Measurements from ENCODE around the gene UPP1.

Gene UPP1

DNA sequence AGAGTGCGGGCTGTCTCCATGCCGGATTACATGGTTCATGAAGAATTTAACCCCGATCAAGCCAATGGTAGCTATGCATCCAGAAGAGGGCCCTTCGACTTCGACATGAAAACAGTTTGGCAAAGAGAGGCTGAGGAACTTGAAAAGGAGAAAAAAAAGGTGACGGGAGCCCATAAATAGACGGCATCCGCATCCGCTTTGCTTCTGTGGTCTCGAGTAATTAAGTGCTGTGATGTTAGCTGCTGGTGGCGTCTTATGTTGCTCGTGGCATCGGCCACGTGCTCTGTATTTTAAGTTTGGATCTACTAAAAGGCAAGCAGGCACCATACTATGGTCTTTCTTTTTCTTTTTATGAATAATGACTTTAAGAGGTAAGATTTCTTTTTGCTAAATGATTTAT, 42.6 kb upstream of the UPP1 start:
- no peak for DNase-seq (ENCODE audit: low spot score)
- CTCF ChIA-PET, result interaction anchor here (0.6 kb wide), 1 partner anchor 16 kb away, joined by 3 read pairs; no protein-coding TSS in a partner anchor
- no peak overlapping the region for H3K27ac ChIP-seq
- POLR2A ChIA-PET (ENCODE audit: low non-redundant PET), result no interaction called here
- TF ChIP-seq, protein P1, sequence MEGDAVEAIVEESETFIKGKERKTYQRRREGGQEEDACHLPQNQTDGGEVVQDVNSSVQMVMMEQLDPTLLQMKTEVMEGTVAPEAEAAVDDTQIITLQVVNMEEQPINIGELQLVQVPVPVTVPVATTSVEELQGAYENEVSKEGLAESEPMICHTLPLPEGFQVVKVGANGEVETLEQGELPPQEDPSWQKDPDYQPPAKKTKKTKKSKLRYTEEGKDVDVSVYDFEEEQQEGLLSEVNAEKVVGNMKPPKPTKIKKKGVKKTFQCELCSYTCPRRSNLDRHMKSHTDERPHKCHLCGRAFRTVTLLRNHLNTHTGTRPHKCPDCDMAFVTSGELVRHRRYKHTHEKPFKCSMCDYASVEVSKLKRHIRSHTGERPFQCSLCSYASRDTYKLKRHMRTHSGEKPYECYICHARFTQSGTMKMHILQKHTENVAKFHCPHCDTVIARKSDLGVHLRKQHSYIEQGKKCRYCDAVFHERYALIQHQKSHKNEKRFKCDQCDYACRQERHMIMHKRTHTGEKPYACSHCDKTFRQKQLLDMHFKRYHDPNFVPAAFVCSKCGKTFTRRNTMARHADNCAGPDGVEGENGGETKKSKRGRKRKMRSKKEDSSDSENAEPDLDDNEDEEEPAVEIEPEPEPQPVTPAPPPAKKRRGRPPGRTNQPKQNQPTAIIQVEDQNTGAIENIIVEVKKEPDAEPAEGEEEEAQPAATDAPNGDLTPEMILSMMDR (conservative IDR thresholded peaks at IDR 0.05; ENCODE audit: low read depth), result no peak

DNA sequence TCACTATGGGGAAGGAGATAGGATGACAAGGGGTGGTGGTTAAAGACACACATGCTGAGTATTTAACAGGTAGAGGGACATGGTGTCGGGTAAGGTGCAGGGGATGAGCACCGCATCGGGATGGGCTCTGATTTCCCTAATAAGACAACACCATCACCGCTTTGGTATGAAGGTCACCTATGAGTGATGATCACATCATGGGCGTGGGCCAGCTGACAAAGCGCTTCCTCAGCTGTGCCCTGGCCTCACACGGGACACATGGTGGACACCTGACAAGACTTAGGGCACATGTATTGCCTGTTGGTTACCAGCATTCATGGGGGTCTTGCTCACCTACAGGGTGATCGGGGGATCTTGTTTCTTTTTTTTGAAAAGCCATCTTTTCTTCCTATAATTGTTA, 41.0 kb upstream of the UPP1 start:
- ChIA-PET CTCF (no interaction called here), POLR2A (ENCODE audit: low non-redundant PET) (no interaction called here)
- peak; percentile 67 for DNase-seq (ENCODE audit: low spot score)
- TF ChIP-seq, protein P1 (conservative IDR thresholded peaks at IDR 0.05; ENCODE audit: low read depth), result no peak
- no peak overlapping the region for H3K27ac ChIP-seq

DNA sequence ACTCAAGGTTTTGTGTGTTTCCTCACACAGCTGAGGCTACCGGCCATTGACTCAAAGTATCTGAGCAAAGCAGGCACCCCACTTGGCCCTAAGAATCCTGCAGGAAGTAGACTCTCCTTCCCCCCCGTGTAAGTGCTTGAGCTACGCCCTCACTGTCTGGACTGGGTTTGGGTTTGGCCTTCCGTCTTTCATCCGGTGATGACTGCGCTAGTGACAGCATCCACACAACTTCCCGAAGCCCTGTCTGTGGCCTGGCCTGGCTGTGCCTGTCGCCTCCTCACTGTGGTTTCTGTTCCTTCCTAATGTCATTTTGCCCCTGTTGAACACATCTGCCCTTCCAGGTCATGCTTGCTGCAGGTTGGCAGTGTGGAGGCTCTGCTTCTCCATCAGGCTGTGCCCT, 39.2 kb upstream of the UPP1 start:
- H3K27ac ChIP-seq, result no peak overlapping the region
- ChIA-PET POLR2A (ENCODE audit: low non-redundant PET) (no interaction called here), CTCF (no interaction called here)
- TF ChIP-seq, protein P1 (conservative IDR thresholded peaks at IDR 0.05; ENCODE audit: low read depth), result no peak
- DNase-seq (ENCODE audit: low spot score), result no peak

DNA sequence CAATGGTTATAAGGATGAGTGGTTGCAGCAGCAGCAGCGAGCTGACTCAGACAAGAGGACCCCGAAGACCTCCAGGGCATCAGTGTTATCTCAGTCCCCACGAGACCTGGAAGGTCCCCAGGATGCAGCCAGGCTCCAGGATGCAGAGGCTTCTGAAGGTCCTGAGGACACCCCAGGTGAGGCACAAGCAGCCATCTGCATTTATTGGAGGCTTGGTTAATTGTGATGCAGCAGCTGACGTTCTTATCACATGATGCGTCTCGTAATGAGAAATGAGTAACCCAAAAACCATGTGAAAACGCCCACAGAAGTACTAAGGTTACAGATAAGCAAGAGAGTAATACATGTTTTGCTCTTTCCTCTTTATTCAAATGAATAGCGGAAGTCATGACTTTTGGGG, 36.3 kb upstream of the UPP1 start:
- DNase-seq (ENCODE audit: low spot score), result peak; percentile 52
- CTCF ChIA-PET, result no interaction called here

DNA sequence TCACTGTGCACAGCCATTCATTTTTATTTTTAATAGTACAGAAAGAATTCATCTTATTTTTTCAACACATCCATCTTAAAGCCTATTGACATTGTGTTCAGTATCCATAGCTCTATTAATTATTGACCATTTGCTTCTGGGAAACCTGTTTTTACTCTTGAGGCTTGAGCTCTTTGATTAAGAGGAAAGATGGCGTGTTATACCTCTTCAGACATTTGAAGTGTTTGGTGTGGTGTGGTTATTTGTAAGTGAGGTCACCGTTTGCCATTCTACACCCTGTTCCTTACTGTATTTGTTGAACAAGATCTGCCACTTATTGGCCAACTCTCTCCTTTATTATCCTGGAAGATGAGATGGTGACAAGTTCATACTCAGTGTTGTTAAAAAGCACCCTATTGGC, 35.3 kb upstream of the UPP1 start:
- no peak for DNase-seq (ENCODE audit: low spot score)
- ChIA-PET CTCF (no interaction called here), POLR2A (ENCODE audit: low non-redundant PET) (no interaction called here)
- H3K27ac ChIP-seq, result no peak overlapping the region
- TF ChIP-seq, protein P1 (conservative IDR thresholded peaks at IDR 0.05; ENCODE audit: low read depth), result no peak

More for the DNA sequence above, 36.3 kb upstream of the UPP1 start:
- POLR2A ChIA-PET (ENCODE audit: low non-redundant PET), result no interaction called here
- TF ChIP-seq, protein P1 (conservative IDR thresholded peaks at IDR 0.05; ENCODE audit: low read depth), result no peak
- no peak overlapping the region for H3K27ac ChIP-seq

DNA sequence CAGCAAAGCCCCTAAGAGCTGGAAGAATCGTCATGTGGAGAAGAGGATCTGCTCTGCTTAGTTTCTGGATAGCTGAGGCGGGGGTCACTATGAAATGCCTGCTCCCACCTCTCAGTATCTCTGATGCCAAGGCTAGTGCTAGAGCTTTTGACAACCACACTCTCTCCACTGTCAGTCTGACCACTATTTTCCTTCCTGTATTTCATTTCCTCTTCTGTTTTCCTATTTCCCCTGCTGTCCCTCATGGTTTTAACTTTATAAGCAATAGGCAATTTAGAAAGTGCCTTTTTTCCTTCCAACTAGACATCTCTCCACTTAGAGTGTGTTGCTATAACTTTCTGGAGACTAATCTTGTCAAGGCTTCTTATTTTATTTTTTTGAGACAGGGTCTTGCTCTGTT, 30.1 kb upstream of the UPP1 start:
- TF ChIP-seq, protein P1 (conservative IDR thresholded peaks at IDR 0.05; ENCODE audit: low read depth), result no peak
- POLR2A ChIA-PET (ENCODE audit: low non-redundant PET), result no interaction called here
- CTCF ChIA-PET, result no interaction called here
- no peak for DNase-seq (ENCODE audit: low spot score)
- H3K27ac ChIP-seq, result no peak overlapping the region

DNA sequence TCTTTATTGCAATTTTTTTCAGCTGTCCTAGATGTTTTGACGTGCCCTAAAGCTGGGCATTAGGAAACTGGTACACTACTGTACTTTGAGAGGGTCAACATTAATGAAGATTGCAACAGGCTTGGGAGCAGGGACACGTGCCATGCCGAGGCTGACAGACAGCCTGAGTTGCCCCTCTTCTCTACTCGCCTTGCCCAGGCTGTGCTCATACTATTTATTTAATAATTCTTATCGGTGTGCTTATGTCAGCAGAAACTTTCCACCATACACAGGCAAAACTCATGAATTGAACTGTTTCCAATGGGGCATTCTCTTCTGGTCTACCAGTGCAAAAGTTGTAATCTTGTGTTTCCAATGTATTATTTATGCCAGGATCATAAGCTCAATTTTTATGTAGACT, 29.4 kb upstream of the UPP1 start:
- CTCF ChIA-PET, result no interaction called here

More for the DNA sequence above, 29.4 kb upstream of the UPP1 start:
- TF ChIP-seq, protein P1 (conservative IDR thresholded peaks at IDR 0.05; ENCODE audit: low read depth), result no peak
- POLR2A ChIA-PET (ENCODE audit: low non-redundant PET), result no interaction called here
- H3K27ac ChIP-seq, result no peak overlapping the region
- no peak for DNase-seq (ENCODE audit: low spot score)

All from RWPE1 (cell line).